AG04449 (cell line): ENCODE results near the gene POPDC2.

Experiments
- CTCF ChIA-PET: fragments of 350-600 bp; formaldehyde crosslinking; extraction: SDS; loops from one replicate; lab custom pipeline; 2021; ENCODE audit warnings: antibody characterized with exemption; lab: Yijun Ruan, JAX
- POLR2A ChIA-PET: fragments of 400-600, 350-600 bp; formaldehyde crosslinking; extraction: SDS; loops from one replicate; lab custom pipeline; 2020; ENCODE audit warnings: antibody characterized with exemption, inconsistent platforms; lab: Yijun Ruan, JAX
- DNase-seq: peaks from one replicate; pipeline ENCODE4 v3.0.0-alpha.2; 2010; ENCODE audit warnings: low read depth, low spot score
- H3K4me3 ChIP-seq: 2 replicates; pipeline ENCODE4 v1.5.1; 2011; ENCODE audit warnings: low read depth, mild to moderate bottlenecking, control low read depth, low read length
- TF ChIP-seq, protein P1 (sequence below): IDR thresholded peaks from one replicate; pipeline ENCODE4 v1.5.1; 2011; ENCODE audit warnings: mild to moderate bottlenecking, moderate library complexity, low read length, control low read depth, inconsistent platforms; ENCODE audit not compliant: insufficient read depth; ENCODE audit errors: missing control alignments

POPDC2 gene

DNA sequence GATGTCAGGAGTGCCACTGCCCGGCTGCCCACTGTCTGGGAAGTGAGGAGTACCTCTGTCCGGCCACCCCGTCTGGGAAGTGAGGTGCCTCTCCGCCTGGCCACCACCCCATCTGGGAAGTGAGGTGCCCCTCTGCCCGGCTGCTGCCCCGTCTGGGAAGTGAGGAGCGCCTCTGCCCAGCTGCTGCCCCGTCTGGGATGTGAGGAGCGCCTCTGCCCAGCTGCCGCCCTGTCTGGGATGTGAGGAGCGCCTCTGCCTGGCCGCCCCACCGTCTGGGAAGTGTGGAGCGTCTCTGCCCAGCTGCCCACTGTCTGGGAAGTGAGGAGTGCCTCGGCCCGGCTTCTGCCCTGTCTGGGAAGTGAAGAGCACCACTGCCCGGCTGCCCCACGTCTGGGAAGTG lies 13.5 kb upstream of the POPDC2 start:
- TF ChIP-seq, protein P1, sequence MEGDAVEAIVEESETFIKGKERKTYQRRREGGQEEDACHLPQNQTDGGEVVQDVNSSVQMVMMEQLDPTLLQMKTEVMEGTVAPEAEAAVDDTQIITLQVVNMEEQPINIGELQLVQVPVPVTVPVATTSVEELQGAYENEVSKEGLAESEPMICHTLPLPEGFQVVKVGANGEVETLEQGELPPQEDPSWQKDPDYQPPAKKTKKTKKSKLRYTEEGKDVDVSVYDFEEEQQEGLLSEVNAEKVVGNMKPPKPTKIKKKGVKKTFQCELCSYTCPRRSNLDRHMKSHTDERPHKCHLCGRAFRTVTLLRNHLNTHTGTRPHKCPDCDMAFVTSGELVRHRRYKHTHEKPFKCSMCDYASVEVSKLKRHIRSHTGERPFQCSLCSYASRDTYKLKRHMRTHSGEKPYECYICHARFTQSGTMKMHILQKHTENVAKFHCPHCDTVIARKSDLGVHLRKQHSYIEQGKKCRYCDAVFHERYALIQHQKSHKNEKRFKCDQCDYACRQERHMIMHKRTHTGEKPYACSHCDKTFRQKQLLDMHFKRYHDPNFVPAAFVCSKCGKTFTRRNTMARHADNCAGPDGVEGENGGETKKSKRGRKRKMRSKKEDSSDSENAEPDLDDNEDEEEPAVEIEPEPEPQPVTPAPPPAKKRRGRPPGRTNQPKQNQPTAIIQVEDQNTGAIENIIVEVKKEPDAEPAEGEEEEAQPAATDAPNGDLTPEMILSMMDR = no peak
- no peak overlapping the region for H3K4me3 ChIP-seq
- ChIA-PET POLR2A (no interaction called here), CTCF (interaction anchor here (0.8 to 1.7 kb wide), 3 partner anchors 10 to 165 kb away, joined by 3 to 9 read pairs (median 3); no protein-coding TSS in a partner anchor)
- DNase-seq = no peak

DNA sequence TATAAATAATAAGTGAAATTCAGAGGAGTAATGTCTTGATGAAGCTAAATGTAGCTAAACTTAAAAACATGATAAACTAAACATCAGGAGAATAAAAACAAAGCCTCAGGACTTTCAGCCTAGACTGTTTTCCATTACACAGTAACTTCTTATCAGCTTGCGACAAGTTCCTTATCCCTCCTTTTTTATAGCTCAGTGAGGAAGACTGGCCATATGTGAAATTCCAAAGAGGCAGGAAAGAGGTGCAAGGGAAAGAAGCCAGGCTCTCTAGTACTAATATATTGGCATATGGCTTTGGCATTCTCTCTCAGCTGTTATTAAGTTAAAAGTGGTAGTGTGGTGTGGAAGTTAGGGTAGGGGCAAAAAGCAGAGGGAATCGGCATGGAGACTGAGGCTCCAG lies 12.4 kb upstream of the POPDC2 start:
- TF ChIP-seq, protein P1 = no peak
- ChIA-PET CTCF (interaction anchor here (0.6 to 1.7 kb wide), 5 partner anchors 9 to 159 kb away, joined by 3 to 9 read pairs (median 4); no protein-coding TSS in a partner anchor), POLR2A (no interaction called here)
- no peak for DNase-seq
- no peak overlapping the region for H3K4me3 ChIP-seq

DNA sequence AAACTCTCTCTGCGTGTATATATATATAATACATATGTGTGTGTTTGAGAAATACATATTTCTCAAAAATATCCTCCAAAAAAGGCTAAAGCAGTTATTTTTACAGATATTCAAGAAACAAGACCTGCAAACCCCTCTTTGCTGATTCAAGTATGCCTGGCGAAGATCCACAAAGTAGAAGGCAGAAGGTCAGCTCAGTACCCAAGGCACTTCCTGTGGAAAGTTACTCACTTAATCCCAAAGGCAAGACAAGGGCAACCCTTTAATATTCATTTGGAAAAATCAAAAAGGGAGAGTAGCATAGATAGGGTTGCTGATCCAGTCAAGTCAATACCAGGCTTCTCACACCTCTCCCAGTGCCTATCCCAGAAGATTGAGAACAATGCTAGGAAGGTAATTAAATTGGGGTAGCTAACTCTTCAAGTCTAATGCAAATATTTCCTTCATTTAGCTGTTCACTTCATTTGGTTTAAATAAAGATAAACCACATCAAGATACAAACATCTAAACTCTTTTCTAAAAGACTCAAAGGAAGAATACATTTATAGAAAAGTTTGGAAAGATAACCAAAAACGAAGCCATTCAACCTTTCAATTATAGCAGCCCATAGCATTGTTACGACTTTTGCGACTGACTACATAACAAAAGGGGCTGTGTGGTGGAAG lies 9.6 kb upstream of the POPDC2 start:
- POLR2A ChIA-PET = no interaction called here
- no peak for DNase-seq
- TF ChIP-seq, protein P1 = no peak
- no peak overlapping the region for H3K4me3 ChIP-seq
- CTCF ChIA-PET = no interaction called here

DNA sequence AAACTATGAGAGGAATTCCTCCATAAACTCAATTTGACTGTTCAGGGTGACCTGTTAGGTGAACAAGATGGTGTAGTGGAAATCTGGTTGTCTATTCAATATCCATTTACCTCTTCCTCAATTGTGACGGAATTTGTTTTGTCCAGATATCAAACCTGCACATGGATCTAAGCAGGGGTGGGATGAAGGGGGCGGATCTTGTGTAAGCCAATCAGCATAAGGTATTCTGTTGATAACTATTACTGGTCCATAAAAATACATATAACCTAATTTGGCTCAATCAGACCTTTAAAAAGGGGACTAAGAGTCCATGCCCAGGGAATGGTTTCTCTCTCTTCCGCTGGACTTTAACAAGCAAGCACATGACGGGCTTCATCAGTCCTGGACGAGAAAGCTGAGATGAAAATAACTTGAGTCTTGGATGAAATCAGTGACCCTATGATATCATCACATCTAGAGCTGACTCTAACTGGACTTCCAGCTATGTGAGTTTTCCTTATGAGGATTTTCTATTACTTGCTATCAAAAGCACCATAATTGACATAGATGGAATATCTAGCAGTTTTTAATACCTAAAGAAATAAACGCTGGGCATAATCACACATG lies 5.7 kb upstream of the POPDC2 start:
- TF ChIP-seq, protein P1 = no peak
- ChIA-PET POLR2A (no interaction called here), CTCF (interaction anchor here (0.6 to 1.2 kb wide), 3 partner anchors 10 to 285 kb away, joined by 3 to 4 read pairs (median 3); no protein-coding TSS in a partner anchor)
- H3K4me3 ChIP-seq = no peak overlapping the region
- no peak for DNase-seq

DNA sequence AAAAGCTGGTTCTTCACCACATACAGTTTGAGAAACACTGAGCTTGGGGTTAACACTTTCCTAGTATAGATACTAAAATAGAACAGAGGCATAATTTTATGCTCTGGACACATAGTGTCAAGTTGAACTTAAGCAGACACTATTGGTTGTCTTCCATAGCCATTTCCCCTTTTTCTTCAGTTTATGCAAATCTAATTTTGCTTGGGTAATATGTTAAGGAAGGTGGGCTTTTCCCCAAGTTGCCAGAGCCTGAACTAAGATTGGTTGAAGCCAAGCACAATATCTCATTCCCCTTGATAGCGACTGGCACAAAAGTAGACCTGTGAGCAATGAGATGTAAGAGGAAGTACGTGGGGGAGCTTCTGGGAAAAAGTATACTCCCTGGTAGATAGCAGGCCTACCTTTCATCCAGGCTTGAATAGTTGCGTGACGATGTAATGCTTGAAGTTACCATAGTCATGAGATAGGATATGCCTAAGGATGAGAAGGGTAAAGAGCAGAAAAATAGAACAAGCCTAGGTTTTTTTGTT lies 4.5 kb upstream of the POPDC2 start:
- TF ChIP-seq, protein P1 = no peak
- POLR2A ChIA-PET = interaction anchor here (0.7 kb wide), 1 partner anchor 12 kb away, joined by 3 read pairs; no protein-coding TSS in a partner anchor
- no peak for DNase-seq
- no peak overlapping the region for H3K4me3 ChIP-seq
- CTCF ChIA-PET = interaction anchor here (0.7 to 2.4 kb wide), 3 partner anchors 8 to 26 kb away, joined by 3 to 9 read pairs (median 5); no protein-coding TSS in a partner anchor

DNA sequence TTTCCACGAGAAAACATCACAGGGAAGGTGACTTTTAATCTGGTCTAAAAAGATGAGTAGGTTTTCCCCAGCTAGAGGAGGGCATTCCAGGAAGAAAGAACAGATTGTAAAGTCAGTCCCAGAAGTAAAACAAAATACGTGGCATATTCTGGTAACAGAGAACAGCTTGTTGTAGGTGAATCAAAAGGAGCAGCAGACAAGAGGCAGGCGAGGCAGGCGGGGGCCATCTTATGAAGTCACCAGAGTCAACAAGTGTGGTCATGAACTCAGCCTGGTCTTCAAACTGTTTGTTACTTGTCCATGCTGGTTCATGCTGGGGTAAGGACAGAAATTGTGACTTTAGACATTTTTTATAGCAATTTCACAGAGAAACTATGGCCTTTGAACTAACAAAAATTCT lies 4.0 kb upstream of the POPDC2 start:
- CTCF ChIA-PET = interaction anchor here (1.7 to 2.4 kb wide), 3 partner anchors 9 to 26 kb away, joined by 5 to 9 read pairs (median 5); no protein-coding TSS in a partner anchor
- POLR2A ChIA-PET = no interaction called here
- no peak for DNase-seq

More for the DNA sequence above, 4.0 kb upstream of the POPDC2 start:
- no peak overlapping the region for H3K4me3 ChIP-seq
- TF ChIP-seq, protein P1 = no peak
